Measurements from ENCODE around the gene COL16A1.
"Not testable (repeated sequence)": the region's sequence is repeated elsewhere in the genome, so short reads cannot be mapped to it uniquely, and the experiment has no call there.

Gene COL16A1

GRCh38 chr1:31732751-31733289 lies 29.0 kb upstream of the COL16A1 start:
- DNase-seq, result no peak

- DNase-seq, result no peak
These were observed 28.5 kb upstream of the COL16A1 start for GRCh38 chr1:31732343-31732742.

DNA sequence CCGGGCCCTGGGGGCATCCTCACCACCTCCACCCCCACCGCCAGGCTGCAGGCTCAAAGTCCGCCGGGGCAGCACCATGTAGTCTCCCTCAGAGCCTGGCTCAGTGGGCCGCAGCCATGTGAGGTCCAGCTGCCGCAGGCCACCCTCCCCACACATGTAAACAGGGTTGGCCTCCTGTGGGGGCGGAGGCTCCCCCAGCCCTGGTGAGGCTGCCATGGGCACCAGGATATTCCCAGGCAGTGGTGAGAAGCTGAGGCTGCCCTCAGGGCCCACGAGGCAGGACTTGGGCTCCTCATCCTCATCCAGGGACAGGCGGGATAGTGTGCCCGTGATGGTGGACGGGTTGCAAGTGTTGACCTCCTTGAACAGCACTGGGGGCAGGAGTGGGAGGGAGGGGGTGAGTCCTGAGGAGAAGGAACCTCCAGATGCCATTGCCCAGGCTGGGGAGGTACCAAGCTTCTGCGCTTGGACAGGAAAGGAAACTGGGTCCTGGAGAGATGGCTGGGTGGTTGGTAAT lies 27.3 kb upstream of the COL16A1 start:
- DNase-seq, result no peak

DNA sequence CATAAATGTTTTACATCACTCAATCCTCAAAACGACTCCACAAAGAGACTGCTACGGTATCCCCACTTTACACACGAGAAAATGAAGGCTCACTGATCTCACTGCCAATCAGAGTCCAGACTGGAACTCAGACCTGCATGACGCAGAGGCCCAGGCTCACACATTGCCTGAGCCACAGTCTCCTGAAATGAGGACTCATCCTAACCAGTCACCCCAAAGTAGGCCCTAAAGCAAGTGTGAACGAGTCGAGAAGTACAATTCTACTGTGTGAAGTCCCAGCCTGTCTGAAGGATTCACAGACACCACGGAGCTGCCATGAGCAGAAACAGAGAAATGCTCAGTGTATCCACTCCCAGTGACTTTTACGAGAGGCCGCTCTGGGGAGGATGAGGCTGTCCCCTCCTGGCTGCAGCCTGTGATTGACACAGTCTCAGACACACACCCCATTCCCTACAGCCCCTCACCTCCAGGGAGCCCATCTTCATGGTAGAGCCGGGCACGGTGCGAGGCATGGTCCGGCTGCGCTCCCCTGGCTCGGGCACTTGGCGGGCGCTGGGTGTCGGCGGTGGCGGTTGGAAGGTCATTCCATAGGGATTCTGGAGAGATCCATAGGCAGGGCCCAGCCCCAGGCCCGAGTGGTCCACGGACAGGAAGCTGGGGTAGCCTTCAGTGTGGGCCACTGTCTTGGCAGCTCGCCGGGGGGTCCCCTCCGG lies 26.7 kb upstream of the COL16A1 start:
- DNase-seq, result no peak

DNA sequence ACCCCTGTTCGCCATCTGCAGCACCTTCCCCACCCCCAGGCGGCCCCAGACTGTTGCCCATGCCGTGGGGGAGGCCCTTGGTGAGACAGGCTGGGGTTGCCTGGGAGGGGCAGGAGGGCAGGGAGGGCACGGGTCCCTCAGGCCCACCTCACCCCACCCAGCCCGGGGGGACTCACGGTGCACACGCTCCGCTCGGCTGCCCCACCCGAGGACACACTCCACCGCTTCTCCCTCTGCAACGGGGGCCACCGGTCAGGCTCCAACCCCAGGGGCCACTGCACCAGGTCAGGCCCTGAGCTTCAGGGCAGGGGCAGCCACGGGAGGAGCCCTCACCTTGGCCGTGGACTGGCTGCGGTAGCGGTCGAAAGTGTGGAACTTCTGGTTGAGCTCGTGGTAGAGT lies 24.0 kb upstream of the COL16A1 start:
- no peak for DNase-seq

DNA sequence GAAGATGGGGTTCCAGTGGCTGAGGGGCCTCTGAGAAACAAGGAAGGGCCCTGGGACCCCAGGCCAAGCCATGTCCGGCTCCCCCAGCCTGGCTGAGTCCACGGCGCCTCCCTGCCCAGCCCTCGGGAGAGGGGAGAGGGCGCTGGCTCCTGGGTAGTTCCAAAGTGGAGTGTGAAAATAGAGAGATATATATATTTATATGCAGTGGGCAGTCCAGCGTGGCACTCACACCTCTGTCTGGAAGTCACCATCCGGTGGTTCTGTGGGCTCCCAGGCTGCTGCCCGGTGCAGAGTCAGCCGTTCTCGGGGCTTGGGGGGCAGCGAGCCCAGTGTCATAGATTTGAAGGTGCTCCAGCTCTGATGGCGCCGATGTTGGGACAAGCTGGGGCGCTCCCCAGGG lies 23.4 kb upstream of the COL16A1 start:
- DNase-seq, result no peak

GRCh38 chr1:31726715-31727114 lies 22.9 kb upstream of the COL16A1 start:
- DNase-seq, result no peak

DNA sequence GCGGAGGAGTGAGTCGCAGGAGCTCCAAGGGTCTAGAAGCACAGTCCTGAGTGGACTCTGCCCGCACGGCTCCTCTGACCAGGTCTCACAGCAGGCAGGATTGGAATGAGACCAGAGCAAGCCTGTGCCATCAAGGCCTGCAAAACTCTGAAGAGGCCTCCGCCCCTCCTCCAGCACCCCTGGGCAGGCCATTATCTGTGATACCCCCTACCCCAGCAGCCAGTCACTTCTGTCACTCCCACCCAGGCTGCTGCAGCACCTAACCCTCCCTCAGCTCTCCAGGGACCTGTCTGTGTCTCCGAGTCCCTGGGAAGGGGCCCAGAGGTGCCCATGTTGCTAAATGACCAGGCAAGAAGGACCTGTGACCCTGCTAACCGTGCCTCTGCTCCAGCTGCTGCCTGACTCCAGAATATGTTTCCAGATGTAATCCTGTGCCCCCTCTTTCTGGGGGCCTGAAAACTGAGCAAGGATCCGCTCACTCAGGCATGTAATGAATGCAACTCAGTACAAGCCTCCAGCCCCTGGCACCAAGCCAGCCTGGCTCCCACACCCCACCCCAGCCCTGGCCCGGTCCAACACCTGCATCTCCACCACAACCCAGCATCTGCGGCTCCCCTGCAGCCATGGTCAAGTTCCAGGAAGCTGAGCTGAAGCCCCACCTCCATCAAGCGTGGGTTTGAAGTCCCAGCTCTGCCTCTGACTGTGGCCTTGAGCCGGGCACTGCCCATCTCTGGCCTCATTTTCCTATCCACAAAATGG lies 22.1 kb upstream of the COL16A1 start:
- DNase-seq, result peak; percentile 50

GRCh38 chr1:31725134-31725533 lies 21.3 kb upstream of the COL16A1 start:
- DNase-seq, result no peak

DNA sequence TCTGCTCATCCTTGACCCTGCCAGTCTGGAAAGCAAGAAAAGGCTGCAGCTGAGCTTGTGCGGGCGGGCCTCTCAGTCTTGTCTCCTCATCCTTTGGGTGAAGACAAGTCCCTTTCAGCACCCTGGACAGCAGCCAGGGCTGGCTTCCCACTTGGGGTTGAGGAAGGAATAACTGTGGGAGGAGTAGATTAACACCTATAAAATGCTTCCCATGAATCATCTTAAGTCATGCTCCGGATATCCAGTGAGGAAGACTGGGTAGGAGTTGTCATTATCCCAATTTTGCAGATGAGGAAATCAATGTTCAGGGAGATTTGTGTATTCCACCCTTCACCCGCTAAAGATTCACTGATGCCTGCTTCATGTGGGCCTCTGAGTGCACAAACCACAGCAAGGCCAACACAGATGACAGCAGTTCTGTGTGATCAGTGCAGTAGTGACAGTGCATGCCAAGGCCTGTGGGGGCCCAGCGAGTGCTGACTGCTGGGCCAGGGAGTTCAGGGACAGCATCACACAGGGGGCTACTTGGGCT lies 20.1 kb upstream of the COL16A1 start:
- DNase-seq, result no peak

GRCh38 chr1:31718327-31718897 lies 14.6 kb upstream of the COL16A1 start:
- DNase-seq, result no peak

DNA sequence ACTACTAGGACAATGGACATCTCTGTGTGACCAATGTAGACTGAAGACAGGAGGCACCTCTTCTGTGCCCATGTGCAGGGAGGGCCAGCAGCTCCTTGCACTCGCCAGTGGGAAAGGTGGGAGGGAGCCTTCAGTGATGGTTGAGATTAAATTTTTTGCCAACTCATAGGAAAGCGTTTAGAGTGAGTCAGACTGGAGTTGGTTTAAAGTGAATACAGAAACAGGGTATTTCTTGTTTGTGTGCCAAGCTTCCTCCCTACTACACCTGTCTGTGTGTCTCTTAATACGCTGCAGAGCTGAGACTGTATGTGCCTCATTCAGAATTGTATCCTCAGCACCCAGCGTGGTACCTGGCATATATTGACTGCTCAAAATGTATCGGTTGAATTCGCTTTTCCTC lies 13.5 kb upstream of the COL16A1 start:
- no peak for DNase-seq

GRCh38 chr1:31715873-31716220 lies 12.0 kb upstream of the COL16A1 start:
- DNase-seq, result no peak

DNA sequence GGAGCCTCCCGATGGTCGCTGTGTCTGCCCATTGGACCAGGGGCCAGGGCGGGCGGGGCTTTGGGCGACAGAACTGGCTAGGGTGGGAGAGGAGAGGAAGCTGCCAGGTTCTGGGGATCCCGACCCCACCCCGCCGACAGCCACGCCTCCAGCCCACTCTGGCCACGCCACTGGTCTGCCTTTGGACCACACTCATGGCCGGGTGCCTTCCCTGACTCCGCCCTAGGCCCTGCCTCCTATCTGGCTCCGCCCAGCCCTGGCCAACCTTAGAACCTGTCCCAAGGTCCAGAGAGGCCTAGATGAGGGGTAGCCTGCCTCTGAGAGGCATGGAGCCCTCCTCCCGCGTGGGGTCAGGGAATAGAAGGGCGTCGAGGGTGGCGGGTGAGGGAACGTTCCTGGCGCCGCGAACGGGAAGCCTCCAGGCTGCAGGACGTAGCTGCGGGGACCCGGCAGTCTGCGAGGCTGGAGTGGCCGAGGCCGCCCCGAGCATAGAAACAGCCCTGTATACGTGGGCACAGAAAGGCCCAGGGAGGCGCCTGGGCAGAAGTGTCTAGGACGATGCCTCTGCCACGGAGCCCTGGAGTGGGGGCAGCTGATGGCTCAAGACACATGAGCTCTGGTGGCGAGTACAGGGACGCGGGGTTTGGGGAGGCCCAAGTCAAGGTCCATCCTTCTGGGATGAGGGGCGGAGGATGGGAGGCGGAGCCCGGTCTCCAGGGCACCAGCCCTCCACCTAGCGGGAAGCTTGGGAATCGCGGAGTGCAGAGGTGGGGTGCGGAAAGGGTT lies 11.5 kb upstream of the COL16A1 start:
- no peak for DNase-seq

- DNase-seq, result no peak
These were observed 10.7 kb upstream of the COL16A1 start for GRCh38 chr1:31714442-31715086.

- no peak for DNase-seq
These were observed 8.8 kb upstream of the COL16A1 start for GRCh38 chr1:31712630-31713029.

DNA sequence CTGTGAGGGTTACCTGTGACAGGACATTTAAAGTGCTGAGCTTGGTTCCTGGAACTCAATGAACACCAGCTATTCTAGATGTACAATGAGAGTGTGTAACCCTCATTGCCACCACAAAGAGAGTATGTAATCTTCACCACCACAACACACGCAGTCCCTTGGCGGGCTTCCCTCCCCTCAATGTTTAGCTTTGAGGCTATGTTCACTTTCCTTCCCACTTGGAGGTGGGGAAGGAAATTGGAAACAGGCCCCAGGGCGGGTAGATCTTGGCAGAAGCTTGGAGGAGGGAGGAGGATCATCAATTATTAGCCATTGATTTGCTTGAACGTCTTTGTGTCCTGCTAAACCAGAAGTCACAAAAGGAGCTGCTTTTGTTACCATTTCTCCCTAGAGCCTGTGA lies 8.3 kb upstream of the COL16A1 start:
- DNase-seq, result no peak

- DNase-seq, result no peak
These were observed 4.5 kb upstream of the COL16A1 start for GRCh38 chr1:31708324-31708723.

- no peak for DNase-seq
These were observed 3.9 kb upstream of the COL16A1 start for GRCh38 chr1:31707711-31708110.

GRCh38 chr1:31707059-31707600 lies 3.3 kb upstream of the COL16A1 start:
- DNase-seq, result not testable (repeated sequence)

DNA sequence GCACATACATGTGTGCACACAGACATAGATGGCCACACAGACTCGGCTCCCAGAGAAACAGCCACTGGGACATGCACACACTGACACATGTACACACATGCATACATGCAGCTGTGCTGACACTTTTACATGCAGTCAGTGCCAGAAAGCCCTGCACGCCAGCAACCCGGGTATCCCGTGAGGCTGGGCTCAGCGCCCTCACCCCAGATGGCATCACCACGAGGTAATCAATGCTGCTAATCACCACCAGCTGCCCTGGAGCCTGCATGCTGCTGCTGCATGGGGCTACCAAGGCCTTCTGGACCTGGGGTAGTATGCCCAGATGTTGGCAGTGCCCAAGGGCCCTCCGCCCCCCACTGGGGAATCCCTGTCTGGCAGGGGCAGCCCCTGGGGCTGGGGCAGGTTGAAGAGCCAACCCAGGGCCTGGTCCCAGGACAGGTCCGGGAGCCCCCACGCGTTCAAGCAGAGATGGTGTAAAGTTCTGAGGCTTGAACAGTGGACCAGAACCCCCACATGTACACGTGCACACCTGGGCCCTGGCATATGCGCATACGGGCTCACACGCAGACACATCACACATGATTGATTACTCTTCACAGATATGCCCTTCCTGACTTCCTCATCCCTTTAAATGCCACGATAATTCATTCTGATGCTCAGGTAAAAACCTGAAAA lies 2.7 kb upstream of the COL16A1 start:
- DNase-seq, result no peak

All from NCI-H2107 (cell line).